Measurements from ENCODE around the gene NLRP8. TPM values are rescaled to one million over a fixed set of nuclear protein-coding genes. Genes with fewer than 3 reads are reported as not detected.
"Not testable (repeated sequence)": the region's sequence is repeated elsewhere in the genome, so short reads cannot be mapped to it uniquely, and the experiment has no call there.

NLRP8 gene
- total RNA-seq, 4 donors from 2014 or later = not detected

DNA sequence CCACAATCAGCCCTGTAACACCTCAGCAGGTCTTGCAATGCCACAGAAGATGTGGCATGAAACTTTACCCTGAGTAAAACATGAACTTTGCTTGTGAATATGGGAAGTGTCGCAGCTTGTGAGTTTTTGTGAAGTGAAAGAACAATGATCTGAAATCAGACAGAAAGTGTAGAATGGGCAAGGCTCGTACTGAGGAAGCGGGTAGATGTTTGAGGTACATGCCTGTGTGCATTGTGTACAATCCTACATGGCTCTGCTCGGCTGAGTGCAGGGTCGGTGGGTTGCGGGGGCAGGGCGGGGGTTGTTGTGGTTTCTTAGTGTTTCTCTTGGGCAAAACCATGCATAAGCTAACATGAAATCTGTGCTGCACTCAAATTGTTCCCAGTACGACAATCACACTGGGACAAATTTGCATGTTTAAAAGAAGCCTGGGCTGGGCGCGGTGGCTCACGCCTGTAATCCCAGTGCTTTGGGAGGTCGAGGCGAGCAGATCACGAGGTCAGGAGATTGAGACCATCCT lies 16.6 kb upstream of the NLRP8 start:
- intact Hi-C loops (cut with DNase I; ENCODE audit: low total_unique reads) = no loop called here
- DNase-seq (ENCODE audit: low spot score in 2 of 2) = peak in 1 of 2 donors; percentile 31
- TF ChIP-seq CTCF (IDR thresholded peaks at IDR 0.05) (no peak), POLR2A (IDR thresholded peaks at IDR 0.05) (no peak)
- 84 to 86% methylated on average over 14 of the region's 14 CpGs for WGBS, 2 donors
- no peak overlapping the region for H3K4me3 ChIP-seq (ENCODE audit: low read depth, poor library complexity, severe bottlenecking)

- WGBS, 2 donors = 87 to 92% methylated on average over 8 of the region's 8 CpGs
- DNase-seq (ENCODE audit: low spot score in 2 of 2) = peak in 1 of 2 donors; percentile 53
- no peak within 1 kb of the TSS for H3K4me3 ChIP-seq (ENCODE audit: low read depth, poor library complexity, severe bottlenecking)
- intact Hi-C loops (cut with DNase I; ENCODE audit: low total_unique reads) = no loop called here
- no peak for TF ChIP-seq CTCF (IDR thresholded peaks at IDR 0.05)
- TF ChIP-seq POLR2A (IDR thresholded peaks at IDR 0.05) = no peak
Observed at GRCh38 chr19:55931936-55932386, 15.7 kb upstream of the NLRP8 start, which contains the start of gene NLRP13. Gene NLRP13 (minus strand): TSS chr19:55932336. CDS start chr19:55932311, 25 bp downstream.

- WGBS, 2 donors = 66 to 74% methylated on average over 9 of the region's 9 CpGs
- TF ChIP-seq POLR2A (IDR thresholded peaks at IDR 0.05) (no peak), CTCF (IDR thresholded peaks at IDR 0.05) (no peak)
- intact Hi-C loops (cut with DNase I; ENCODE audit: low total_unique reads) = no loop called here
- no peak for DNase-seq (ENCODE audit: low spot score in 2 of 2)
- H3K4me3 ChIP-seq (ENCODE audit: low read depth, poor library complexity, severe bottlenecking) = no peak overlapping the region
Observed at GRCh38 chr19:55935206-55935605, 12.4 kb upstream of the NLRP8 start.

GRCh38 chr19:55939206-55939605 lies 8.4 kb upstream of the NLRP8 start:
- intact Hi-C loops (cut with DNase I; ENCODE audit: low total_unique reads) = no loop called here
- WGBS, 2 donors = 71 to 73% methylated on average over 7 of the region's 7 CpGs
- DNase-seq (ENCODE audit: low spot score in 2 of 2) = peak in 1 of 2 donors; percentile 67
- H3K4me3 ChIP-seq (ENCODE audit: low read depth, poor library complexity, severe bottlenecking) = no peak overlapping the region
- no peak for TF ChIP-seq POLR2A (IDR thresholded peaks at IDR 0.05)
- TF ChIP-seq CTCF (IDR thresholded peaks at IDR 0.05) = no peak

DNA sequence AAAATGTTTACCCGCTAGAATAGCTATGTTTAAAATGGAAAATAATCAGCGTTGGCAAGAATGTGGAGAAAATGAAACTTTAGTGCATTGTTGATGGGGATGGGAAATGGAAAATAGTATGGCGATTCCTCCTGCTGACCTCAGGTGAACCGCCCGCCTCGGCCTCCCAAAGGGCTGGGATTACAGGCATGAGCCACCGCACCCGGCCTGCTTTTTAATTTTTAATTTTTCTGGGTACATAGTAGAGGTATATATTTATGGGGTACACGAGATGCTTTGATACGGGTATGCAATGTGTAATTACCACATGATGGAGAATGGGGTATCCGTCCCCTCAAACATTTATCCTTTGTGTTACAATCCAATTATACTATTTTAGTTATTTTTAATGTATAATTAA lies 7.3 kb upstream of the NLRP8 start:
- no peak overlapping the region for H3K4me3 ChIP-seq (ENCODE audit: low read depth, poor library complexity, severe bottlenecking)
- WGBS, 2 donors = 88 to 90% methylated on average over 11 of the region's 11 CpGs
- intact Hi-C loops (cut with DNase I; ENCODE audit: low total_unique reads) = no loop called here
- TF ChIP-seq CTCF (IDR thresholded peaks at IDR 0.05) = no peak
- no peak for TF ChIP-seq POLR2A (IDR thresholded peaks at IDR 0.05)
- peak in 1 of 2 donors; percentile 39 for DNase-seq (ENCODE audit: low spot score in 2 of 2)

DNA sequence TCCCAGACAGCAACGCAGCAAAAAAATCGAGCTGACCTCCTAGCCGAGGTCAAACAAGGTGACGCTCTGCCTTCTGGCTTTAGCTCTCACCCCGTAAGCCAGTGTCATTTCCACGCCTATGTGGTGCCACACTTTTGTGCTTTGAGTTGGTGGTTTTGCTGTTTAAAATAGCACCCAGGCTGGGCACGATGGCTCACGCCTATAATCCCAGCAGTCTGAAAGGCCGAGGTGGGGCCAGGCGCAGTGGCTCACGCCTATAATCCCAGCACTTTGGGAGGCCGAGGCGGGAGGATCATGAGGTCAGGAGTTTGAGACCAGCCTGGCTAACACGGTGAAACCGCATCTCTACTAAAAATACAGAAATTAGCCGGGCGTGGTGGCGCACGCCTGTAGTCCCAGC lies 2.9 kb downstream of the NLRP8 start:
- DNase-seq (ENCODE audit: low spot score in 2 of 2) = peak in 1 of 2 donors; percentile 15
- WGBS, 2 donors = 91 to 92% methylated on average over 19 of the region's 19 CpGs

More for the DNA sequence above, 2.9 kb downstream of the NLRP8 start:
- intact Hi-C loops (cut with DNase I; ENCODE audit: low total_unique reads); H3K4me3 ChIP-seq (ENCODE audit: low read depth, poor library complexity, severe bottlenecking): not testable (repeated sequence)
